GM23338 (cell line): Measurements from ENCODE around the gene TTC6. TPM values are rescaled to one million over a fixed set of nuclear protein-coding genes. Genes with fewer than 3 reads are reported as not detected.

Source experiments
- ATAC-seq: fragments of 200-7000 bp; cut with Tn5 transposase; 3 replicates; pipeline ENCODE4 v1.9.1; 2020
- DNase-seq: peaks from one replicate; pipeline ENCODE4 v3.0.0-alpha.2; 2015; ENCODE audit warnings: low spot score
- H2AFZ ChIP-seq: fragments of 200-600 bp; sonication (generic); 2 replicates; pipeline ENCODE4 v1.8.0; 2016; ENCODE audit warnings: antibody characterized with exemption, mild to moderate bottlenecking, moderate library complexity
- H3F3A ChIP-seq: fragments of 200-600 bp; sonication (generic); replicated peaks from 2 replicates; pipeline ENCODE4 v1.8.0; 2017; ENCODE audit warnings: antibody characterized with exemption, mixed run types, low read depth
- H3K27ac ChIP-seq: fragments of 200-600 bp; sonication (generic); 2 replicates; pipeline ENCODE4 v1.6.1; 2016; ENCODE audit warnings: low read depth
- H3K27me3 ChIP-seq: fragments of 200-600 bp; sonication (generic); 2 replicates; pipeline ENCODE4 v1.8.0; 2016; ENCODE audit warnings: mild to moderate bottlenecking, mixed run types, moderate library complexity; ENCODE audit not compliant: insufficient read depth
- H3K36me3 ChIP-seq: fragments of 200-600 bp; sonication (generic); 2 replicates; pipeline ENCODE4 v1.8.0; 2016; ENCODE audit warnings: mild to moderate bottlenecking; ENCODE audit not compliant: insufficient read depth
- H3K4me1 ChIP-seq: fragments of 200-600 bp; sonication (generic); 2 replicates; pipeline ENCODE4 v1.8.0; 2016; ENCODE audit warnings: mild to moderate bottlenecking, moderate library complexity; ENCODE audit not compliant: insufficient read depth
- H3K4me2 ChIP-seq: fragments of 200-600 bp; sonication (generic); 2 replicates; pipeline ENCODE4 v1.7.1; 2017; ENCODE audit warnings: mixed run types
- H3K4me3 ChIP-seq: fragments of 200-600 bp; sonication (generic); 2 replicates; pipeline ENCODE4 v1.6.1; 2016; ENCODE audit warnings: mixed run types
- H3K79me2 ChIP-seq: fragments of 200-600 bp; sonication (generic); replicated peaks from 2 replicates; pipeline ENCODE4 v1.8.0; 2017; ENCODE audit warnings: mild to moderate bottlenecking; ENCODE audit not compliant: insufficient read depth
- H3K9me2 ChIP-seq: fragments of 200-600 bp; sonication (generic); 2 replicates; pipeline ENCODE4 v1.8.0; 2017; ENCODE audit not compliant: insufficient read depth
- H4K20me1 ChIP-seq: fragments of 200-600 bp; sonication (generic); replicated peaks from 2 replicates; pipeline ENCODE4 v1.8.0; 2017; ENCODE audit warnings: mild to moderate bottlenecking; ENCODE audit not compliant: insufficient read depth
- H3K27ac Mint-ChIP-seq: 2 replicates; pipeline ENCODE4 v1.8.0; 2020; ENCODE audit warnings: inconsistent platforms, mild to moderate bottlenecking, moderate library complexity, mixed read lengths
- H3K27me3 Mint-ChIP-seq: 3 replicates; pipeline ENCODE4 v1.8.0; 2022; ENCODE audit warnings: low read depth, mild to moderate bottlenecking, moderate library complexity, mixed read lengths, inconsistent platforms; ENCODE audit not compliant: insufficient read depth, poor library complexity
- H3K36me3 Mint-ChIP-seq: 3 replicates; pipeline ENCODE4 v1.8.0; 2021; ENCODE audit warnings: low read depth, mild to moderate bottlenecking, inconsistent platforms, moderate library complexity, mixed read lengths
- H3K4me1 Mint-ChIP-seq: 3 replicates; pipeline ENCODE4 v1.8.0; 2020; ENCODE audit warnings: mild to moderate bottlenecking, inconsistent platforms, mixed read lengths
- H3K4me3 Mint-ChIP-seq: 3 replicates; pipeline ENCODE4 v1.8.0; 2021; ENCODE audit warnings: moderate library complexity, mild to moderate bottlenecking, inconsistent platforms, mixed read lengths
- H3K9me3 Mint-ChIP-seq: 3 replicates; pipeline ENCODE4 v1.8.0; 2020; ENCODE audit warnings: moderate library complexity, mild to moderate bottlenecking, inconsistent platforms, mixed read lengths
- CREB1 ChIP-seq: fragments of 250-450 bp; sonication (Bioruptor Pico); IDR thresholded peaks from 2 replicates; pipeline ENCODE4 v1.5.0; 2020; ENCODE audit warnings: low read depth, mild to moderate bottlenecking, moderate library complexity
- EZH2 ChIP-seq: fragments of 200-600 bp; sonication (generic); IDR thresholded peaks from one replicate; pipeline ENCODE4 v1.8.0; 2017; ENCODE audit warnings: antibody characterized with exemption, mild to moderate bottlenecking, low read depth; ENCODE audit not compliant: unreplicated experiment
- EZH2phosphoT487 ChIP-seq: fragments of 200-600 bp; sonication (generic); IDR thresholded peaks from one replicate; pipeline ENCODE4 v1.8.1; 2018; ENCODE audit warnings: antibody characterized with exemption; ENCODE audit not compliant: unreplicated experiment
- JUNB ChIP-seq: IDR thresholded peaks from one replicate; pipeline ENCODE4 v1.6.1; 2016; ENCODE audit warnings: antibody characterized with exemption; ENCODE audit not compliant: unreplicated experiment
- NANOG ChIP-seq: IDR thresholded peaks from 2 replicates; pipeline ENCODE4 v1.6.1; 2016; ENCODE audit warnings: antibody characterized with exemption, borderline replicate concordance
- POLR2AphosphoS5 ChIP-seq: IDR thresholded peaks from 2 replicates; pipeline ENCODE4 v1.6.1; 2016; ENCODE audit warnings: antibody characterized with exemption, low read depth
- STAT1 ChIP-seq: IDR thresholded peaks from one replicate; pipeline ENCODE4 v1.6.1; 2016; ENCODE audit warnings: antibody characterized with exemption; ENCODE audit not compliant: unreplicated experiment
- ZNF114 ChIP-seq: fragments of 250-450 bp; sonication (Bioruptor Pico); IDR thresholded peaks from 2 replicates; pipeline ENCODE4 v1.5.0; 2020; ENCODE audit warnings: mild to moderate bottlenecking, moderate library complexity
- ZNF331 ChIP-seq: fragments of 250-450 bp; sonication (Bioruptor Pico); IDR thresholded peaks from 2 replicates; pipeline ENCODE4 v1.5.0; 2020; ENCODE audit warnings: low read depth, mild to moderate bottlenecking, moderate library complexity
- polyA plus RNA-seq: library from polyadenylated mRNA; unstranded; fragments of >200 nt; fragmentation: Nextera tagmentation; extraction: Ambion mirVana; gene quantifications from 2 replicates; pipeline ENCODE4 v1.2.1, GENCODE V29; 2016
- total RNA-seq: library from RNA; depleted of rRNA; stranded (reverse); fragments of >200 nt; shearing (Covaris generic); gene quantifications from 2 replicates; pipeline ENCODE4 v1.2.3, GENCODE V29; 2014
- TF ChIP-seq, protein P1 (sequence below), 2 experiments: fragments of 200-600 bp in 1 of 2; sonication (generic) in 1 of 2; conservative IDR thresholded peaks; 2 replicates each; pipeline versions ENCODE4 v1.5.1 to v1.6.1; 2016 to 2017; ENCODE audit warnings: antibody characterized with exemption in 2 of 2, low read depth in 2 of 2, mild to moderate bottlenecking in 2 of 2, moderate library complexity in 1 of 2
- TF ChIP-seq, protein P2 (sequence below): fragments of 250-450 bp; sonication (Bioruptor Pico); IDR thresholded peaks from 2 replicates; pipeline ENCODE4 v1.5.0; 2020; ENCODE audit warnings: mild to moderate bottlenecking, moderate library complexity
- TF ChIP-seq, protein P3 (sequence below): IDR thresholded peaks from 2 replicates; pipeline ENCODE4 v1.6.1; 2016; ENCODE audit warnings: antibody characterized with exemption
- TF ChIP-seq, protein P4 (sequence below): IDR thresholded peaks from one replicate; pipeline ENCODE4 v1.6.1; 2018; ENCODE audit warnings: antibody characterized with exemption; ENCODE audit not compliant: unreplicated experiment

Gene TTC6
- total and polyA plus RNA-seq, 2 experiments from 2014 or later: 0.31 TPM; not detected in 1

DNA sequence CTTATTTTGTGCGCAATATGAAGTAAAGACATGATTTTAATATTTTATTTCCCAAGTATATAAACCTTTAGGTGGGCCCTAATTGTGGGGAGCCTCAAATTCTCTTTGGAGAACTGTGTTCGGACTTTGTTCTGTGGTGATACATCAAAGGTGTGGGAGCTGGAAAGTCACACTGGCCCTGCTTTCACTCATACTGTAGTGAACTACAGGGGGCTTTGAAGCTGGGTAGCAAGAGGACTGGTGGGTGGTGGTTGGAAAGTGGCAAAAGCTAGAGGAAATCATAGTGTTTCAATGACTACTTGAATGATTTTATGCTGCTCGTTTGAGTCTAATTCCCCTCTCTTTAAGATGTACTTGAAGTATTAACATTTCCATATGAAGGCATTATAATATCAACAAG is 13.2 kb downstream of the TTC6 start:
- no peaks in the 10 kb centered on the region for H3K36me3 ChIP-seq
- H3K4me3 Mint-ChIP-seq: no peak overlapping the region
- no peak for DNase-seq
- peaks cover 98% of the 10 kb centered on the region for H3K27me3 ChIP-seq
- H2AFZ ChIP-seq: no peak overlapping the region
- H3K9me2 ChIP-seq: no peaks in the 10 kb centered on the region
- no peaks in the 10 kb centered on the region; the same call in 1 of the 2 replicates for H3F3A ChIP-seq
- H3K27ac Mint-ChIP-seq: no peak overlapping the region
- peaks cover 7% of the 10 kb centered on the region for H3K36me3 Mint-ChIP-seq
- peaks cover 51% of the 10 kb centered on the region for H3K27me3 Mint-ChIP-seq
- H4K20me1 ChIP-seq: no peaks in the 10 kb centered on the region
- no peak overlapping the region for H3K27ac ChIP-seq
- H3K9me3 Mint-ChIP-seq: peaks cover 20% of the 10 kb centered on the region; the same call in 2 of the 3 replicates
- TF ChIP-seq ZNF331 (CRISPR knock-in tag) (no peak), STAT1 (no peak), CREB1 (no peak), NANOG (no peak), EZH2phosphoT487 (no peak), ZNF114 (CRISPR knock-in tag) (no peak), POLR2AphosphoS5 (no peak), EZH2 (no peak), JUNB (no peak)
- TF ChIP-seq, protein P1, sequence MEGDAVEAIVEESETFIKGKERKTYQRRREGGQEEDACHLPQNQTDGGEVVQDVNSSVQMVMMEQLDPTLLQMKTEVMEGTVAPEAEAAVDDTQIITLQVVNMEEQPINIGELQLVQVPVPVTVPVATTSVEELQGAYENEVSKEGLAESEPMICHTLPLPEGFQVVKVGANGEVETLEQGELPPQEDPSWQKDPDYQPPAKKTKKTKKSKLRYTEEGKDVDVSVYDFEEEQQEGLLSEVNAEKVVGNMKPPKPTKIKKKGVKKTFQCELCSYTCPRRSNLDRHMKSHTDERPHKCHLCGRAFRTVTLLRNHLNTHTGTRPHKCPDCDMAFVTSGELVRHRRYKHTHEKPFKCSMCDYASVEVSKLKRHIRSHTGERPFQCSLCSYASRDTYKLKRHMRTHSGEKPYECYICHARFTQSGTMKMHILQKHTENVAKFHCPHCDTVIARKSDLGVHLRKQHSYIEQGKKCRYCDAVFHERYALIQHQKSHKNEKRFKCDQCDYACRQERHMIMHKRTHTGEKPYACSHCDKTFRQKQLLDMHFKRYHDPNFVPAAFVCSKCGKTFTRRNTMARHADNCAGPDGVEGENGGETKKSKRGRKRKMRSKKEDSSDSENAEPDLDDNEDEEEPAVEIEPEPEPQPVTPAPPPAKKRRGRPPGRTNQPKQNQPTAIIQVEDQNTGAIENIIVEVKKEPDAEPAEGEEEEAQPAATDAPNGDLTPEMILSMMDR (conservative IDR thresholded peaks at IDR 0.05; ENCODE audit: low read depth in 2 of 2): no peak
- TF ChIP-seq, protein P2, sequence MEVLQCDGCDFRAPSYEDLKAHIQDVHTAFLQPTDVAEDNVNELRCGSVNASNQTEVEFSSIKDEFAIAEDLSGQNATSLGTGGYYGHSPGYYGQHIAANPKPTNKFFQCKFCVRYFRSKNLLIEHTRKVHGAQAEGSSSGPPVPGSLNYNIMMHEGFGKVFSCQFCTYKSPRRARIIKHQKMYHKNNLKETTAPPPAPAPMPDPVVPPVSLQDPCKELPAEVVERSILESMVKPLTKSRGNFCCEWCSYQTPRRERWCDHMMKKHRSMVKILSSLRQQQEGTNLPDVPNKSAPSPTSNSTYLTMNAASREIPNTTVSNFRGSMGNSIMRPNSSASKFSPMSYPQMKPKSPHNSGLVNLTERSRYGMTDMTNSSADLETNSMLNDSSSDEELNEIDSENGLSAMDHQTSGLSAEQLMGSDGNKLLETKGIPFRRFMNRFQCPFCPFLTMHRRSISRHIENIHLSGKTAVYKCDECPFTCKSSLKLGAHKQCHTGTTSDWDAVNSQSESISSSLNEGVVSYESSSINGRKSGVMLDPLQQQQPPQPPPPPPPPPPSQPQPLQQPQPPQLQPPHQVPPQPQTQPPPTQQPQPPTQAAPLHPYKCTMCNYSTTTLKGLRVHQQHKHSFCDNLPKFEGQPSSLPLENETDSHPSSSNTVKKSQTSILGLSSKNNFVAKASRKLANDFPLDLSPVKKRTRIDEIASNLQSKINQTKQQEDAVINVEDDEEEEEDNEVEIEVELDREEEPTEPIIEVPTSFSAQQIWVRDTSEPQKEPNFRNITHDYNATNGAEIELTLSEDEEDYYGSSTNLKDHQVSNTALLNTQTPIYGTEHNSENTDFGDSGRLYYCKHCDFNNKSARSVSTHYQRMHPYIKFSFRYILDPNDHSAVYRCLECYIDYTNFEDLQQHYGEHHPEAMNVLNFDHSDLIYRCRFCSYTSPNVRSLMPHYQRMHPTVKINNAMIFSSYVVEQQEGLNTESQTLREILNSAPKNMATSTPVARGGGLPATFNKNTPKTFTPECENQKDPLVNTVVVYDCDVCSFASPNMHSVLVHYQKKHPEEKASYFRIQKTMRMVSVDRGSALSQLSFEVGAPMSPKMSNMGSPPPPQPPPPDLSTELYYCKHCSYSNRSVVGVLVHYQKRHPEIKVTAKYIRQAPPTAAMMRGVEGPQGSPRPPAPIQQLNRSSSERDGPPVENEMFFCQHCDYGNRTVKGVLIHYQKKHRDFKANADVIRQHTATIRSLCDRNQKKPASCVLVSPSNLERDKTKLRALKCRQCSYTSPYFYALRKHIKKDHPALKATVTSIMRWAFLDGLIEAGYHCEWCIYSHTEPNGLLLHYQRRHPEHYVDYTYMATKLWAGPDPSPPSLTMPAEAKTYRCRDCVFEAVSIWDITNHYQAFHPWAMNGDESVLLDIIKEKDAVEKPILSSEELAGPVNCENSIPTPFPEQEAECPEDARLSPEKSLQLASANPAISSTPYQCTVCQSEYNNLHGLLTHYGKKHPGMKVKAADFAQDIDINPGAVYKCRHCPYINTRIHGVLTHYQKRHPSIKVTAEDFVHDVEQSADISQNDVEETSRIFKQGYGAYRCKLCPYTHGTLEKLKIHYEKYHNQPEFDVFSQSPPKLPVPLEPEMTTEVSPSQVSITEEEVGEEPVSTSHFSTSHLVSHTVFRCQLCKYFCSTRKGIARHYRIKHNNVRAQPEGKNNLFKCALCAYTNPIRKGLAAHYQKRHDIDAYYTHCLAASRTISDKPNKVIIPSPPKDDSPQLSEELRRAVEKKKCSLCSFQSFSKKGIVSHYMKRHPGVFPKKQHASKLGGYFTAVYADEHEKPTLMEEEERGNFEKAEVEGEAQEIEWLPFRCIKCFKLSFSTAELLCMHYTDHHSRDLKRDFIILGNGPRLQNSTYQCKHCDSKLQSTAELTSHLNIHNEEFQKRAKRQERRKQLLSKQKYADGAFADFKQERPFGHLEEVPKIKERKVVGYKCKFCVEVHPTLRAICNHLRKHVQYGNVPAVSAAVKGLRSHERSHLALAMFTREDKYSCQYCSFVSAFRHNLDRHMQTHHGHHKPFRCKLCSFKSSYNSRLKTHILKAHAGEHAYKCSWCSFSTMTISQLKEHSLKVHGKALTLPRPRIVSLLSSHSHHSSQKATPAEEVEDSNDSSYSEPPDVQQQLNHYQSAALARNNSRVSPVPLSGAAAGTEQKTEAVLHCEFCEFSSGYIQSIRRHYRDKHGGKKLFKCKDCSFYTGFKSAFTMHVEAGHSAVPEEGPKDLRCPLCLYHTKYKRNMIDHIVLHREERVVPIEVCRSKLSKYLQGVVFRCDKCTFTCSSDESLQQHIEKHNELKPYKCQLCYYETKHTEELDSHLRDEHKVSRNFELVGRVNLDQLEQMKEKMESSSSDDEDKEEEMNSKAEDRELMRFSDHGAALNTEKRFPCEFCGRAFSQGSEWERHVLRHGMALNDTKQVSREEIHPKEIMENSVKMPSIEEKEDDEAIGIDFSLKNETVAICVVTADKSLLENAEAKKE (CRISPR knock-in tag): no peak
- TF ChIP-seq, protein P3, sequence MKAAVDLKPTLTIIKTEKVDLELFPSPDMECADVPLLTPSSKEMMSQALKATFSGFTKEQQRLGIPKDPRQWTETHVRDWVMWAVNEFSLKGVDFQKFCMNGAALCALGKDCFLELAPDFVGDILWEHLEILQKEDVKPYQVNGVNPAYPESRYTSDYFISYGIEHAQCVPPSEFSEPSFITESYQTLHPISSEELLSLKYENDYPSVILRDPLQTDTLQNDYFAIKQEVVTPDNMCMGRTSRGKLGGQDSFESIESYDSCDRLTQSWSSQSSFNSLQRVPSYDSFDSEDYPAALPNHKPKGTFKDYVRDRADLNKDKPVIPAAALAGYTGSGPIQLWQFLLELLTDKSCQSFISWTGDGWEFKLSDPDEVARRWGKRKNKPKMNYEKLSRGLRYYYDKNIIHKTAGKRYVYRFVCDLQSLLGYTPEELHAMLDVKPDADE: no peak
- TF ChIP-seq, protein P4, sequence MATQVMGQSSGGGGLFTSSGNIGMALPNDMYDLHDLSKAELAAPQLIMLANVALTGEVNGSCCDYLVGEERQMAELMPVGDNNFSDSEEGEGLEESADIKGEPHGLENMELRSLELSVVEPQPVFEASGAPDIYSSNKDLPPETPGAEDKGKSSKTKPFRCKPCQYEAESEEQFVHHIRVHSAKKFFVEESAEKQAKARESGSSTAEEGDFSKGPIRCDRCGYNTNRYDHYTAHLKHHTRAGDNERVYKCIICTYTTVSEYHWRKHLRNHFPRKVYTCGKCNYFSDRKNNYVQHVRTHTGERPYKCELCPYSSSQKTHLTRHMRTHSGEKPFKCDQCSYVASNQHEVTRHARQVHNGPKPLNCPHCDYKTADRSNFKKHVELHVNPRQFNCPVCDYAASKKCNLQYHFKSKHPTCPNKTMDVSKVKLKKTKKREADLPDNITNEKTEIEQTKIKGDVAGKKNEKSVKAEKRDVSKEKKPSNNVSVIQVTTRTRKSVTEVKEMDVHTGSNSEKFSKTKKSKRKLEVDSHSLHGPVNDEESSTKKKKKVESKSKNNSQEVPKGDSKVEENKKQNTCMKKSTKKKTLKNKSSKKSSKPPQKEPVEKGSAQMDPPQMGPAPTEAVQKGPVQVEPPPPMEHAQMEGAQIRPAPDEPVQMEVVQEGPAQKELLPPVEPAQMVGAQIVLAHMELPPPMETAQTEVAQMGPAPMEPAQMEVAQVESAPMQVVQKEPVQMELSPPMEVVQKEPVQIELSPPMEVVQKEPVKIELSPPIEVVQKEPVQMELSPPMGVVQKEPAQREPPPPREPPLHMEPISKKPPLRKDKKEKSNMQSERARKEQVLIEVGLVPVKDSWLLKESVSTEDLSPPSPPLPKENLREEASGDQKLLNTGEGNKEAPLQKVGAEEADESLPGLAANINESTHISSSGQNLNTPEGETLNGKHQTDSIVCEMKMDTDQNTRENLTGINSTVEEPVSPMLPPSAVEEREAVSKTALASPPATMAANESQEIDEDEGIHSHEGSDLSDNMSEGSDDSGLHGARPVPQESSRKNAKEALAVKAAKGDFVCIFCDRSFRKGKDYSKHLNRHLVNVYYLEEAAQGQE: no peak
- no peak overlapping the region for H3K4me3 ChIP-seq
- no peak overlapping the region for H3K4me2 ChIP-seq
- H3K4me1 ChIP-seq: no peaks in the 10 kb centered on the region
- H3K79me2 ChIP-seq: no peaks in the 10 kb centered on the region
- ATAC-seq: no peak
- peaks cover 9% of the 10 kb centered on the region for H3K4me1 Mint-ChIP-seq
